HG02610 (cell line): Measurements from ENCODE around the gene PXYLP1.
"Not testable (repeated sequence)": the region's sequence is repeated elsewhere in the genome, so short reads cannot be mapped to it uniquely, and the experiment has no call there.

Experiments used
- ATAC-seq: cut with Tn5 transposase; IDR thresholded peaks from one replicate; pipeline ENCODE4 v1.9.1; 2021; ENCODE audit warnings: mild to moderate bottlenecking, moderate library complexity; ENCODE audit not compliant: unreplicated experiment

PXYLP1 gene

DNA sequence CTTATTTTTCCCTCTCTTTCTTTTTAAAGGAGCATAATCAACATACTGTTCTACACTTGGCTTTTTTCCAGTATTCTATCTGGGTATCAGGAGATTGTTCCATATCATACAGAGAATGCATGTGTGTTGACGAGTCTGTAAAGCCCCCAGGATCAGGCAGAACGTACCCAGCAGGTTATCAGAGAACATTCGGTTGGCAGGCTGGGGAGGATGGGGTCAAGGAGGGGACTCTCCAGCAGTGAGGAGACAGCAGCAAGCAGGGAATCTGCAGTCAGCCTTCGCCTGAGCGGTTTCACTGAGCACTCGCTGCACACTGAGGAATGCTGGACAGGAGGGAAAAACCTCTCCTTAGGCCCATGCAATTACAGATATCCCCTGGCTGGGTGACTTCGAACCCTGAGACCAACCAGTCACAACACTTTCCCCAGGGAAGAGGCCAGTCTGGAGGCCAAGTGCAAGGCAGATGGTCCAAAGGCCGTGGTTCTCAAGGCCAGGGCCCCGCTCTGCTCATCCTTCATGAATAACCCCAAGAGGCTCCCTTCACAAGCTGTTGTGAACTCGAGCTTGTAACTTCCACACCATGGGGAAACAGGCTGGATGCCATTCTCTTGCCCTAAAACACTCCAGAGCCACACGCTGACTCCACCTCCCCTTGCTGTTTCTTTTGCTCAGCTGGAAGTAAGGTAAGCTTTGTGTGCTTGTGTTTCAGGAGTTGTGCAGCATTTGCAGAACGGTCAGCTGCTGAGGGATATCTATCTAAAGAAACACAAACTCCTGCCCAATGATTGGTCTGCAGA, 60.1 kb downstream of the PXYLP1 start:
- ATAC-seq = no peak

DNA sequence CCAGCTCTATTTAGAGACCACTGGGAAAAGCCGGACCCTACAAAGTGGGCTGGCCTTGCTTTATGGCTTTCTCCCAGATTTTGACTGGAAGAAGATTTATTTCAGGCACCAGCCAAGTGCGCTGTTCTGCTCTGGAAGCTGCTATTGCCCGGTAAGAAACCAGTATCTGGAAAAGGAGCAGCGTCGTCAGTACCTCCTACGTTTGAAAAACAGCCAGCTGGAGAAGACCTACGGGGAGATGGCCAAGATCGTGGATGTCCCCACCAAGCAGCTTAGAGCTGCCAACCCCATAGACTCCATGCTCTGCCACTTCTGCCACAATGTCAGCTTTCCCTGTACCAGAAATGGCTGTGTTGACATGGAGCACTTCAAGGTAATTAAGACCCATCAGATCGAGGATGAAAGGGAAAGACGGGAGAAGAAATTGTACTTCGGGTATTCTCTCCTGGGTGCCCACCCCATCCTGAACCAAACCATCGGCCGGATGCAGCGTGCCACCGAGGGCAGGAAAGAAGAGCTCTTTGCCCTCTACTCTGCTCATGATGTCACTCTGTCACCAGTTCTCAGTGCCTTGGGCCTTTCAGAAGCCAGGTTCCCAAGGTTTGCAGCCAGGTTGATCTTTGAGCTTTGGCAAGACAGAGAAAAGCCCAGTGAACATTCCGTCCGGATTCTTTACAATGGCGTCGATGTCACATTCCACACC, 60.9 kb downstream of the PXYLP1 start:
- no peak for ATAC-seq

DNA sequence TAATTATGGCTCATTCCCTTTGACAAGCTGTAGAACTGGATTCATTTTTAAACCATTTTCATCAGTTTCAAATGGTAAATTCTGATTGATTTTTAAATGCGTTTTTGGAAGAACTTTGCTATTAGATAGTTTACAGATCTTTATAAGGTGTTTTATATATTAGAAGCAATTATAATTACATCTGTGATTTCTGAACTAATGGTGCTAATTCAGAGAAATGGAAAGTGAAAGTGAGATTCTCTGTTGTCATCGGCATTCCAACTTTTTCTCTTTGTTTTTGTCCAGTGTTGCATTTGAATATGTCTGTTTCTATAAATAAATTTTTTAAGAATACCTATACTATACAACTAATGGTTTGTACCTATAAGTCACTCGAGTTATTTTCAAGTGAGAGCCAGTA, 62.7 kb downstream of the PXYLP1 start:
- no peak for ATAC-seq

DNA sequence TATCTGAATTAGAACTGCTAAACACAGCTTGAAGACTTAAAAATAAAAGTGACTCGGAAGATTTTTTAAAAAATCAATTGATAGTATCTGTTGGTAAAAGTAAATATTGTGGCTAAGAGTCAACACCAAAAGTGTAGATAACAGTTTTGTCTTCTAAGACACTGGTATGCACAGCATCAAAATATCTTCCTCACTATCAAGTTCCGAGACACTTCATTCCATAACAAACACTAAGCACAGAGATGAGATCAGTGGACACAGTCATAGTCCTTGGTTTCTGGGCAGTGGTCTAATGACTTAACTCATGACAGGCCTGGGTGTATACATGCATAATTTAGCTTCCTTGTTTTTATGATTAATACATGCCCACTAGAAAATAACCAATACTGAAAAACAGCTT, 63.2 kb downstream of the PXYLP1 start:
- no peak for ATAC-seq

DNA sequence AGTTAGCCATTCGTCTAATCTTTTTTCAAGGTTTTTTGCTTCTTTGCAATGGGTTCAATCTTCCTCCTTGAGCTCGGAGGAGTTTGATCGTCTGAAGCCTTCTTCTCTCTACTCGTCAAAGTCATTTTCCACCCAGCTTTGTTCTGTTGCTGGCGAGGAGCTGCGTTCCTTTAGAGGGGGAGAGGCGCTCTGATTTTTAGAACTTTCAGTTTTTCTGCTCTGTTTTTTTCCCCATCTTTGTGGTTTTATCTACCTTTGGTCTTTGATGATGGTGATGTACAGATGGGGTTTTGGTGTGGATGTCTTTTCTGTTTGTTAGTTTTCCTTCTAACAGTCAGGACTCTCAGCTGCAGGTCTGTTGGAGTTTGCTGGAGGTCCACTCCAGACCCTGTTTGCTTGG, 68.8 kb downstream of the PXYLP1 start:
- ATAC-seq = not testable (repeated sequence)

DNA sequence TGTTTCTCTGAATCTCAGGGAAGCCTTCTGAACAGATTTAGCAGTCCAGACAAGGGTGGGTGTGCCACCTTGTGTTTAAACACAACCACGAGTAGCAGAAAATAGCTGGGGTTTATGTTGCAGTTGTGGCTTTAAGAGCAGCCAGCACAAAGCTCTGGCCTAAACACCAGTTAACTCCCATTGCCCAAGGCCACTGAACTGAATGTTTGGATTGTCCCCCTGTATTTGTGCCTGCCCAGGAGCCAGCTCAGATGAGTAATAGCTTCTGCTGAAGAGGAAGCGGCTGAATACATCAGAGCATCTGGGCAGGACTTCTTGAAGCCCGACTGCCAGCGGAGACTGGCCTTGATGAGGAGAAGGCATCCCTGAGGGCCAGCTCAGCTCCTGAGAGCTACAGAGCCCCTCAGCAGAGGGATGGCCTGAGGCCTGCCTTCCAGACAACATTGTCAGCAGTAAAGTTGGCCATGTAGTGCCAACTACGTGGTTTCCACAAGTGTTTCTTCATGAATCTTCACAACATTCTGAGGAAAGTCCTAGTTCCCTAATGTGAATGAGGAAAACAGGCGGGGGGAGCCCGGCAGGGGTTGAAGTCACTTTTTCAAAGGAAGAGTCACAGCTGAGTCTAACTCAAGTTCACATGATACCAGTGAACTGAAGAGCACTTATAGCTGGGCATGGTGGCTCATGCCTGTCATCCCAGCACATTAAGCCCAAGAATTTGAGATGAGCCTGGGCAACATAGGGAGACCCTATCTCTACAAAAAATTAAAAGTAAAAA, 70.9 kb downstream of the PXYLP1 start:
- ATAC-seq = no peak

DNA sequence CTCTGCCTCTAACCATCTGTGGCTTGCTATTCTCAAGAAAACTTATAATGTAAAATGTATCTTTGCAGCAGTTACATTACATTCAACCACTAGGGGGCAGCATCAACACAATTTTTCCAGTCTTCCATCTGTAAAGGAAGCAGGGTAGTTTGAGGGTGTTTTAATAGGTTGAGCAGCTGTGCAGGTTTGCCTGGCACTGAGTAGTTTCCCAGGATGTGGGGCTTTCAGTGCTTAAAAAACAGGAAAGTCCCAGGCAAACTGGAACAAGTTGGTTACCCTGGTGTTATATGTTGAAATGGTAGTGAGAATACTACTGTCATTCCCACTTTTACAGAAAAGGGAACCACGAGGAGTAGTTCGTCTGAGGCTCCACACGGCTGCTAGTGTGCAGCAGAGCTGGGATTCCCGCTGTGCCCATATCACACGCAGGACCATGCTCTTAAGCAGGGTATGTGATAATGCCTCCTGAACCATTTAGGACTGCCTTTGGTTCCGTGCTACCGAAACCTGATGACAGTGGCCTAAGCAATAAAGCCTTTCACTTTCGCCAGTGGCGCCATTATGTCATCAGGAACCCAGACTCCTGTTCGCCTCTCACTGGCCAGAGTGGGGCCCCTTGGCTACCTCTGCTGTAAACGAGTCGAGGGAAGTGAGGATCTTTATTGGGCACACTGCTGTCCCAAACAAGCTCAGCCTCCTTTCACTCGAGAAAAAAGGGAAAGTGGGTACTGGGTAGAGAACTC, 72.0 kb downstream of the PXYLP1 start:
- peak; percentile 63 for ATAC-seq

DNA sequence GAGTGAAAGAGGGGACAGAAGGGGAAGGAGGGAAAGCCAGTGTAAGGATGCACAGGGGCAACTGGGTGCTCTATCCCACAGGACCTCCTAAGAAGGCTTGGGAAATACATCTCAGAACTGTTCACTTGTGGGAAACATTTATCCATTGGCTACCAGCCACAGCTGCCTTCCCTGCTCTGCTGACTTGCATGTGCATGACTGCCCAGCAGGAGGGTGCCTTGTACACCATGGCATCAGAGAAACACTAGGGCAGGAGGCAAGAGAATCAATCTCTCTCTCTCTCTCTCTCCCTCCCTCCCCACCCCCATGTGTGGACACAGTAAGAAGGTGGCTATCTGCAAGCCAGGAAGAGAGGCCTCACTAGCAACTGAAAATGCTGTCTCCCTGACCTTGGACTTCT, 73.8 kb downstream of the PXYLP1 start:
- no peak for ATAC-seq

DNA sequence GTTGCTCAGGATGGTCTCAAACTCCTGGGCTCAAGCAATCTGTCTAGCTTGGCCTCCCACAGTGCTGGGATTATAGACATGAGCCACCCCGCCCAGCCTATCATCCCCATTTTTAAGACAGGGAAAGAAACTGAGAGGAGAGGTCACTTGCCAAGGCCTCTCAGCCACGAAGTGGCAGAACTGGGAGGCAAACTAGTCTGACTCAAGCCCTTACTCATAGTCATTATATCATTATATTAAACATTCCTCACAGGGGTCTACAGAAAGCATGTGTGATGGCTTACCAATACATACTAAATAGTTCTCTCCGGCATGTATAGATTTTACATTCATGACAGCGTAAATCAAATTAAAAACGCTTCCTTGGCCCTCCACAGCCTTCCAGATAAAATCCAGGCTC, 74.7 kb downstream of the PXYLP1 start:
- no peak for ATAC-seq

DNA sequence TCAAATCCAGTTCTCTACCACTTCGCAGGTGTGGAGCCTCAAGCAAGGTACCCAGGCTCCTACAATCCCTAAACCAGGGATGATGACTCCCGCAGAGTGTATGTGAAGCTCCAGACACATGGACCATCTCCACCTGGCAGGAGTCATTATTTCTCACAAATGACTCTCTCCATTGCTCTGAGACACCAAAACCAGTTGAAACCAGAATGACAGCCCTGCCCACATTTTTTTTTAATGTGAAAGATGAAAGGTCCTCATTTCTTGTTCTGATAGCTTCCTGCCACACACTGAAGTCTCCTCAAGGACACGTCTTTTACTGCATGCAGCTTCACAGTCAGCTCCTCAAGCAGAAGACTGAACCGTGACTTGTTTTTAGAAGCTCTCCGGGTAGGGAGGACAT, 75.3 kb downstream of the PXYLP1 start:
- ATAC-seq = no peak

DNA sequence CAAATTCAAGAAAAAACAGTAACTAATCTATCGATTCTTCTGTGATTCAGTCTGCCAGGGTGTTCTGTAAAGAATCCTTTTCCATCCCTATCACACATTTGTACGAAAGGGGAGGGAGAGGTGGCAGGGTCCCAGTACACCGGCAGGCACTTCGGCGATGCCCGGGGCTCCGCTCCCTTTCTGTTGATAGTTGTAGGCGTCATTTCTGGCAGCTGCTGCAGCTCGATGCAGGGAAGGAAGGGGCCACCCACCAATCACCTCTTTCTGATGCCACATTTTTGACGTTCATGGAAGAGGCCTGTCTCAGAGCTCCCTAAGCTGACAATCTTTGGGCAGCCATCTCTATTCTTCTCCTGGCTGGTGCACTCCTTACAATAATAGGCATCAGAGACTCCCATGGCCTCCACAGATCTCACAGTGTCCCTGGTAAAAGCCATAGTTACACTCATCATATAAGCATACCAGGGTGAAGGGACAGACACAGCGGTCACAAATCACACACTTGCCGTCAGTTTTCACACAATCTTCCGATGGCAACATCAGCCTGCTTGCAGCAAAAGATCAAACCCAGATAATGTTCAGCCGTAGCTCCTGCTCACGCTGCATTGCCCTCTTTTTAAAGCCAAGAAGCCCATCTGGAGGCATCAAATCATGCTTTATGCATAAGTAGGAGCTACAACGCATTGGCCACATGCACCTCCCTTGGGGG, 75.9 kb downstream of the PXYLP1 start:
- ATAC-seq = no peak

DNA sequence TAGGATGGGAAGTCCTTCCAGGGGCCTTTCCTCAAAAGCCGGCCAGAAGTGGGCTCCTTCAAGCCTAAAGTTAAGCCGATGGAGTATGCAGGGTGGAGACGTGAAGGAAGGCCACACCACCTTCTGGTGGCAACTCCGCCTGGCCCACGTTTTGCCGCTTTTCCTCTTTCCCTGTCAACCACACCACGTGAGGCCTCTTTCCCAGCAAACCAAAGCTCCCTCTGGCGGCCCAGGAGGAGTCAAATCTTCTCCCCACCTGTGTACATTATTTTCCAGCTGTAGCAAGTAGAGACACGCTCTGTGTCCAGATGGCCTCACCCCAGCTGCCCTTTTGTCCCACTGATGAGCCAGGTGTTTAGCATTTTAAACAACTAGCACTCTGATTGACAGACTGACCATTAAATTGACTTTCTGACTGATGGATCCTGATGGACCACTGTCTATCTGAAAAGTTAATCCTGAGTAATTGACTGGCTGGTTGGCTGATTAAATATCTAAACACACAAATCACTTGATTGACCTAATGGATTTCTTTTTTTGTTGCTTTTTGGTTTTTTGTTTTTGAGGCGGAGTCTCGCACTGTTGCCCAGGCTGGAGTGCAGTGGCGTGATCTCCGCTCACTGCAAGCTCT, 77.1 kb downstream of the PXYLP1 start:
- no peak for ATAC-seq

DNA sequence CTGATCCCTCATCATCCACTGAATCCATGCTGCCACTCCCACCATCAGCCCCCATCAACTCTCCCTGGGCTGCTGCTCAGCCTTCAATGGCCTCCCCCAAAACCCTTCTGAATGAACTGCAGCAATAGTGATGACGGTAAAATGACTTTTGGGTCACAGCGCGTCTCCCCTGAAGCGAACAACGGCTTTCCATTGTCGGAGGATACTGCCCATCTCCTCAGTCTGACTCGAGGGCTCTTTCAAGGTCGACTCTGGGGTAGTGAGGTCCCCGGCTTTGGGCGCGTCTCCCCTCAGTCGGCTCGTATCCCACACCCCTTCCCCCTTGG, 79.5 kb downstream of the PXYLP1 start:
- ATAC-seq = no peak

DNA sequence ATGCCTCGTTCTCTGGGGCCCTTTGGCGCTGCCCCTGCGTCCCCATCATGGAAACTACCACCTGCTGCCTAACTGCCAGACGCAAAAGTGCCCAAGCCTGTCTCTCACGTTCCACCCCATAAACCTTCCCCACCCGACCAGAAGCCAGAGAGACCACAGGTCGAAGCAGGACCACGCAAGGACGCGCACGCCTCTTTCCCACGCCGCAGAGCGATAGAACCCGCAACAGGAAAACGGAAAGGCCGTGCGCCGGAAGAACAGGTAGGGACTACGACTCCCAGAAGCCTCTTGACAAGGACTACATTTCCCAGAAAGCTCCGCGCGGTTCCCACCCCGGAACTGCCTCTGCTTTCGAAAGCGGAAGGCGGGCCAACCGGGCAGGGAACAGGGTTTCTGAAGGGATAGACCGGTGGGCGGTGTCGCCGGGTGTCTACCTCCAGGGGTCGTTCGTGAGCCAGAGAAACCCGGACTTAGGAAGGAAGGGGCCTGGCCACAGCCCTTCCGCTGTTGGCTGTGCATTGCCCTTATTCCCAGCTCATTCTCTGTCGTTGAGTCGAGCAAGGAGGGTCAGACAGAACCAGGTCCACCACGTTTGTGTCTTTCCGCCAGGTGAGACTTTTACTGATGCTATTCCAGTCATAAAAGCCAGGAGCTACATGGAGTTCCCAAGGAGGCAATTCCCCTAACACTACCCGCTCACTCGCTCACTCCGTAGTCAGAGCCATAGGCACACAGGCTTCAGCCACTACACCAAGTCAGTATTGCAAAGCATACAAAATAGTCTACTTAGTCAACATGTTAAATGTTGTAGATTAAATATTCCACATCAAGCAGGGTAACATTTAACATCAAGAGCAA, 80.1 kb downstream of the PXYLP1 start:
- ATAC-seq = peak; percentile 96

DNA sequence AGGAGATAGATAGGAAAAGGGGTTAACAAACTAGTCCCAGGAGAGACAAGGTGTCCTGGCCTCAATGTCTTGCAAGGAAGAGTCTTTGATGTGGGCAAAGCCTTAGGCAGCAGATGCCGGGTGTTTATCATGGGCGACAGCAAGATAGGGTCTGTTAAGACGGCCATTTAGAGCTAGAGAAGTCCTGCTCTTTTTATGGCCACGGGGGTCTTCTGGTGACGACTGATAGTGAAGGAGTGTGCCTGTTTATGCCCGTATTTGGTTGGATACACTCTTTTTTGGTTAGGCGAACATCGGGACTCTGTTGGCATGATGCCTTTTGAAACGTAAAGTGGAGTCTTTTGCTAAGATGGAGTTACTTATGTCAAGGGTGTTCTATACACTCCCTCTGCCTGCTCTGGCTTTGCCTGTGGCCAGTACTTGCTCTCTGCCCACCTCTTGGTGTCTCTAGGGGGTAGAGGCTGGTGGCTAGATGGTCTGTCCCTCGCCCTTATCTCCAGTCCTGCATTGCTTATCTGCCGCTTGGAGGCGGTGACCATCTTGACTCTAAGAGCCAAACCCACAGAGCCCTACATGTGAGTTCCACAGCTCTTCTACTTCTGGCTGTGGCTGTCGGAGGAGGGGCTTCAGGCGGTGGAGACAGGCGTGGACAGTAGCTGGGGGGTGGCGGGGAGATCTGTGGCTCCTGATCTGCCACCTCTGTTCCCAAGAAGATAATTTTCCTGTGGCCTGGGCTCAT, 80.9 kb downstream of the PXYLP1 start:
- ATAC-seq = no peak

DNA sequence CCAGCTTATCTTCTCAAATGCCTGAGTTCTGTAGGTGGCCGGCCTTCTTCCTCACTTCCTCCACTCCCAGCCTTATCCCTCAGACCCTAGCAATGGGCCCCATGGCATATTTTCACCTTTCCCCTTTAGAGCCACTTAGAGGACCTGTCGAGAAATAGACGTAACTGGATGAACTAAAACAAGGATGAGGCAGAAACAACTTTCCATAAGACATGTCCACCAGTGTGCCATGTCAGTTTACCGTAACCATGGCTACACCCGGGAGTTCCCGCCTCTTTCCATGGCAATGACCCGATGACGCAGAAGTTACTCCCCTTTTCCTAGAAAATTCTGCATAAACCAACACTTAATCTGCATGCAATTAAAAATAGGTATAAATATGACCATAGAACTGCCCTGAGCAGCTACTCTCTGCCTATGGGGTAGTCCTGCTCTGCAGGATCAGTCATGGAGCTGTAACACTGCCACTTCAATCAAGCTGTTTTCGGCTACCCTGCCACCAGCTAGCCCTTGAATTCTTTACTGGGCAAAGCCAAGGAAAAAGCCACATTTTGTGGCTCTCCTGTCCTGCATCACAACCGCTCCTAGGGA, 81.6 kb downstream of the PXYLP1 start:
- no peak for ATAC-seq

DNA sequence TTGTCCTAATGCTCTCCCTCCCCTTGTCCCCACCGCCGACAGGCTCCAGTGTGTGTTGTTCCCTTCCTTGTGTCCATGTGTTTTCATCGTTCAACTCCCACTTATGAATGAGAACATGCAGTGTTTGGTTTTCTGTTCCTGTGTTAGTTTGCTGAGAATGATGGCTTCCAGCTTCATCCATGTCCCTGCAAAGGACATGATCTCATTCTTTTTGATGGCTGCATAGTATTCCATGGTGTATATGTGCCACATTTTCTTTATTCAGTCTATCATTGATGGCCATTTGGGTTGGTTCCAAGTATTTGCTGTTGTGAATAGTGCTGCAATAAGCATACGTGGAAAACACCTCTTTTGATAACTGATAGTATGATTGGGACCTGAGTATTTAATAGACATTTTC, 82.8 kb downstream of the PXYLP1 start:
- ATAC-seq = not testable (repeated sequence)

DNA sequence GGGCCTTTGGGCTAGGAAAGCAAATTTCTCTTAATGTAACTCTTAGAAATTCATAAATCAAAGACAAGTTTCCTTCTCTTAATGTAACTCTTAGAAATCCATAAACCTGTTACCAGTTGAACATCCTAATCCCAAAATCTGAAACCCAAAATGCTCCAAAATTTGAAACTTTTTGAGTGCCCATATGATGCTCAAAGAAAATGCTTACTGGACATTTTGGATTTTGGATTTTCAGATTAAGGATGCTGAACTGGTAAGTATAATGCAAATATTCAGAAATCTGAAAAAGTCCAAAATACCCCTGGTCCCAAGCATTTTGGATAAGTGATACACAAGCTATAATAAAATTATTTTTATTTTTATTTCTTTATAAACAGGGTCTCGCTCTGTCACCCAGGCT, 85.2 kb downstream of the PXYLP1 start:
- ATAC-seq = no peak
